Transverse colon (tissue), 3 donors: ENCODE results near the gene RNF169.

Experiments
- POLR2A ChIP-seq: fragments of 450-650 bp; IDR thresholded peaks from one replicate; pipeline ENCODE4 v1.6.1; 2016; ENCODE audit warnings: antibody characterized with exemption, mild to moderate bottlenecking, moderate library complexity
- TF ChIP-seq, protein P1 (sequence below), 5 experiments: fragments of 200-600 bp in 3 of 5; fragments of 450-650 bp in 2 of 5; sonication (generic) in 3 of 5; IDR thresholded peaks; 1 replicate in 2 of 5; 2 replicates in 3 of 5; pipeline ENCODE4 v1.5.1; 2016 to 2017; ENCODE audit warnings: antibody characterized with exemption in 5 of 5, inconsistent platforms in 3 of 5, mild to moderate bottlenecking in 2 of 5, moderate library complexity in 1 of 5

DNA sequence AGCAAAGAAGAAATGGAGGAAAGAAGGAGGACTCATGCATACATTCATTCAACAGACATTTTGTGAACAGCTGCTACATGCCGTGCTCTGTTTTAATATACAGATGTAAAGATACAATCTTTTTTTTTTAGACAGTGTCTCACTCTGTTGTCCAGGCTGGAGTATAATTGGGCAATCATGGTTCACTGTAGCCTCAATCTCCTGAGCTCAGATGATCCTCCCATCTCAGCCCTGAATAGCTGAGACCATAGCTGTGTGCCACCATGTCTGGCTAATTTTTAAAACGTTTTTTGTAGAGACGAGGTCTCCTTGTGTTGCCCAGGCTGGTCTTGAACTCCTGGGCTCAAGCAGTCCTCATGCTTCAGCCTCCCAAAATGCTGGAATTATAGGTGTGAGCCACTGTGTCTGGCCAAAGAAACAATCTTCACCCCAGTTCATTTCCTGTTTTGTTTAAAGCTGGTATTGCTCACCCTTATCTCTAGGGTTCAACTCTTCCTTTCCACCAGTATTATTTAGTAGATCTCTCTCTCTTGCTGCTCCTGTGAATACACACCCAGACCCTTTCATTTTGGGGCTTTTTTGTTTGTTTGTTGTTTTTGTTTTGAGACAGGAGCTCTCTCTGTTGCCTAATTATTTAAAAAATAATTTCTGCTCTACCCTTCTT, 69.8 kb downstream of the RNF169 start:
- TF ChIP-seq, protein P1, sequence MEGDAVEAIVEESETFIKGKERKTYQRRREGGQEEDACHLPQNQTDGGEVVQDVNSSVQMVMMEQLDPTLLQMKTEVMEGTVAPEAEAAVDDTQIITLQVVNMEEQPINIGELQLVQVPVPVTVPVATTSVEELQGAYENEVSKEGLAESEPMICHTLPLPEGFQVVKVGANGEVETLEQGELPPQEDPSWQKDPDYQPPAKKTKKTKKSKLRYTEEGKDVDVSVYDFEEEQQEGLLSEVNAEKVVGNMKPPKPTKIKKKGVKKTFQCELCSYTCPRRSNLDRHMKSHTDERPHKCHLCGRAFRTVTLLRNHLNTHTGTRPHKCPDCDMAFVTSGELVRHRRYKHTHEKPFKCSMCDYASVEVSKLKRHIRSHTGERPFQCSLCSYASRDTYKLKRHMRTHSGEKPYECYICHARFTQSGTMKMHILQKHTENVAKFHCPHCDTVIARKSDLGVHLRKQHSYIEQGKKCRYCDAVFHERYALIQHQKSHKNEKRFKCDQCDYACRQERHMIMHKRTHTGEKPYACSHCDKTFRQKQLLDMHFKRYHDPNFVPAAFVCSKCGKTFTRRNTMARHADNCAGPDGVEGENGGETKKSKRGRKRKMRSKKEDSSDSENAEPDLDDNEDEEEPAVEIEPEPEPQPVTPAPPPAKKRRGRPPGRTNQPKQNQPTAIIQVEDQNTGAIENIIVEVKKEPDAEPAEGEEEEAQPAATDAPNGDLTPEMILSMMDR (IDR thresholded peaks at IDR 0.05) = no peak
- TF ChIP-seq POLR2A = no peak
